HEK293T (cell line): ENCODE measurements around the gene SETDB2.

Experiments used
- CTCF ChIA-PET: fragments of 350-600 bp; formaldehyde crosslinking; extraction: SDS; loops from one replicate; lab custom pipeline; 2021; ENCODE audit warnings: antibody characterized with exemption, inconsistent platforms; lab: Yijun Ruan, JAX
- POLR2A ChIA-PET: fragments of 350-600 bp; formaldehyde crosslinking; extraction: SDS; loops from one replicate; lab custom pipeline; 2020; ENCODE audit warnings: antibody characterized with exemption, inconsistent platforms; lab: Yijun Ruan, JAX
- DNase-seq: peaks from one replicate; pipeline ENCODE4 v3.0.0; 2012; ENCODE audit warnings: mixed read lengths; ENCODE audit errors: extremely low spot score
- ARNT ChIP-seq: fragments of 450-650 bp; IDR thresholded peaks from 2 replicates; pipeline ENCODE4 v1.6.1; 2017; ENCODE audit warnings: mild to moderate bottlenecking
- BHLHE40 ChIP-seq: fragments of 450-650 bp; IDR thresholded peaks from 2 replicates; pipeline ENCODE4 v1.6.1; 2016; ENCODE audit warnings: mild to moderate bottlenecking, moderate library complexity, borderline replicate concordance
- CTBP1 ChIP-seq: fragments of 450-650 bp; IDR thresholded peaks from 2 replicates; pipeline ENCODE4 v1.6.1; 2016; ENCODE audit warnings: borderline replicate concordance
- ELF4 ChIP-seq: fragments of 450-650 bp; IDR thresholded peaks from 2 replicates; pipeline ENCODE4 v1.6.1; 2017; ENCODE audit warnings: antibody characterized with exemption
- FOXA1 ChIP-seq: fragments of 450-650 bp; IDR thresholded peaks from 2 replicates; pipeline ENCODE4 v1.6.1; 2016; ENCODE audit warnings: mild to moderate bottlenecking
- FOXK2 ChIP-seq: fragments of 450-650 bp; IDR thresholded peaks from 2 replicates; pipeline ENCODE4 v1.6.1; 2016; ENCODE audit warnings: mild to moderate bottlenecking
- FOXM1 ChIP-seq: fragments of 450-650 bp; IDR thresholded peaks from 2 replicates; pipeline ENCODE4 v1.6.1; 2017; ENCODE audit warnings: mild to moderate bottlenecking, borderline replicate concordance
- HDGF ChIP-seq: fragments of 450-650 bp; IDR thresholded peaks from 2 replicates; pipeline ENCODE4 v1.6.1; 2017; ENCODE audit warnings: antibody characterized with exemption, borderline replicate concordance
- L3MBTL2 ChIP-seq: fragments of 450-650 bp; conservative IDR thresholded peaks from 2 replicates; pipeline ENCODE4 v1.6.1; 2016; ENCODE audit warnings: mild to moderate bottlenecking
- LEF1 ChIP-seq: fragments of 450-650 bp; IDR thresholded peaks from 2 replicates; pipeline ENCODE4 v1.6.1; 2017; ENCODE audit warnings: mild to moderate bottlenecking, borderline replicate concordance
- NFRKB ChIP-seq: fragments of 450-650 bp; IDR thresholded peaks from 2 replicates; pipeline ENCODE4 v1.6.1; 2016; ENCODE audit warnings: mild to moderate bottlenecking, moderate library complexity
- PKNOX1 ChIP-seq: fragments of 450-650 bp; IDR thresholded peaks from 2 replicates; pipeline ENCODE4 v1.6.1; 2016
- SP1 ChIP-seq: fragments of 450-650 bp; IDR thresholded peaks from 2 replicates; pipeline ENCODE4 v1.6.1; 2017
- SUZ12 ChIP-seq: fragments of 450-650 bp; IDR thresholded peaks from 2 replicates; pipeline ENCODE4 v1.6.1; 2016; ENCODE audit warnings: mild to moderate bottlenecking
- TARDBP ChIP-seq: fragments of 450-650 bp; IDR thresholded peaks from 2 replicates; pipeline ENCODE4 v1.6.1; 2016
- ZNF384 ChIP-seq: fragments of 450-650 bp; IDR thresholded peaks from 2 replicates; pipeline ENCODE4 v1.6.1; 2016

SETDB2 gene

DNA sequence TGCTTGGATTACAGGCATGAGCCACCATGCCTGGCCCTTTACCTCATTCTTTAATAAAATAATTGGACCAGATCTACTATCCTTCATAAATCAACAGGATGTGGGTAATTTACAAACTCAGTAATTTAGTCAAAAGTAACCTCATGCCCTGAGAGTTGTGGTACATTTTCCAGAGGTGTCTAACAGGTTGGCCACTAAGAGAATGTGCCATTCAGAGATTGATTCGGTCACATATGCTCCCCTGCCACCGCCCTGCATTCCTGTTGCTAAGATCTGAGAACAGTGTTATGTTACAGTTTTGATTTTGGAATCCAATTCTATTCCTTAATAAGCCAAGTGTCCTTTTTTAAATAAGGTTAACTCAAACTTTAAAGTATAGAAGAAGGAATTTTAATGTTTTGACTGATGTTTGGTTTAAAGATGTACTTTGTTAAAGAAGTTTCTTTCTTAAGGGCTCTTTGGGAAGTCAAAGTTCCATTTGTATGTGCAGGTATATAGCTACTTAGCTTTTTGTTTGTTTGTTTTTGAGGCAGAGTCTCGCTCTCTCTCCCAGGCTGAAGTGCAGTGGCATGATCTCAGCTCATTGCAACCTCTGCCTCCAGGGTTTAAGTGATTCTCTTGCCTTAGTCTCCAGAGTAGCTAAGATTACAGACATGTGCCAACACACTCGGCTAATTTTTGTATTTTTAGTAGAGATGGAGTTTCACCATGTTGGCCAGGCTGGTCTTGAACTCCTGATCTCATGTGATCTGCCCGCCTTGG is 80.8 kb downstream of the SETDB2 start:
- ChIA-PET POLR2A (no interaction called here), CTCF (interaction anchor here (0.7 kb wide), 1 partner anchor 210 kb away, joined by 4 read pairs; no protein-coding TSS in a partner anchor)
- DNase-seq, result no peak
- no peak for TF ChIP-seq FOXM1
- TF ChIP-seq FOXK2, result no peak

GRCh38 chr13:49527123-49527522 is 83.0 kb downstream of the SETDB2 start:
- TF ChIP-seq CTBP1 (no peak), PKNOX1 (no peak), SUZ12 (no peak), ZNF384 (no peak), LEF1 (no peak), ARNT (no peak), ELF4 (no peak), FOXK2 (no peak), SP1 (no peak)
- CTCF ChIA-PET, result no interaction called here
- no peak for DNase-seq
- POLR2A ChIA-PET, result no interaction called here

DNA sequence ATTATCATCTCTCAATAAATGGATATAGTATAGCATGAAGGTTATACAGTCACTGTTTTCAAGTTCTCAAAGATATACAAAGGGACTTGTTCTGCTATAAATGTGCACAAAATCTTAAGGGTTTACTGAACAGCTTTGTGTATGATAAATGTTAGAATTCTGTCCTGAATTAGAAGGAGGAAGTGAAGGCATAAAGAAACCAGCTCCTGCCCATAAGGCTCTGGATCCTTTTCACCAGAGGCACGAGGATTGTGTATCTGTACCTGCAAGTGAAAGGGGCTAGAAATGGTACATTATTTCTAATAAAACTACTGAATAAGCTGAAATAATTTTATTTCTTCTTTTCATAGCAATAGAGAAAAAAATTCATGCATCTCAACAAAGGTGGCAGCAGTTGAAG is 84.1 kb downstream of the SETDB2 start:
- TF ChIP-seq FOXA1, result no peak
- TF ChIP-seq LEF1, result no peak
- no peak for TF ChIP-seq ELF4
- no peak for TF ChIP-seq L3MBTL2
- TF ChIP-seq PKNOX1, result no peak
- TF ChIP-seq TARDBP, result no peak
- no peak for TF ChIP-seq CTBP1
- no peak for TF ChIP-seq NFRKB
- TF ChIP-seq ZNF384, result no peak
- TF ChIP-seq SUZ12, result no peak
- DNase-seq, result no peak
- ChIA-PET POLR2A (no interaction called here), CTCF (interaction anchor here (0.7 kb wide), 1 partner anchor 14 kb away, joined by 4 read pairs; no protein-coding TSS in a partner anchor)

DNA sequence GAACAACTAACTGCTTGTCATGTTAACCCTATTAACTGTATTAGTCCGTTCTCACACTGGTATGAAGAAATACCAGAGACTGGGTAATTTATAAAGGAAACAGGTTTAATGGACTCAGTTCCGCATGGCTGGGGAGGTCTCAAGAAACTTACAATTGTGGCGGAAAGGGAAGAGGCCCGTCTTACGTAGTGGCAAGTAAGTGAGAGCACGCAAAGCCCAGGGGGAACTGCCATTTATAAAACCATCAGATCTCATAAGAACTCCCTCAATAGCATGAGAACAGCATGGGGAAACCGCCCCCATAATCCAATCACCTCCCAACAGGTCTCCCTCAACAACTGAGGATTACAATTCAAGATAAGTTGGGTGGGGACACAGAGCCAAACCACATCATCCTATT is 86.4 kb downstream of the SETDB2 start:
- ChIA-PET CTCF (no interaction called here), POLR2A (no interaction called here)
- no peak for TF ChIP-seq PKNOX1
- no peak for TF ChIP-seq ARNT
- no peak for TF ChIP-seq NFRKB
- TF ChIP-seq BHLHE40, result no peak
- TF ChIP-seq L3MBTL2, result no peak
- TF ChIP-seq SUZ12, result no peak
- TF ChIP-seq ELF4, result no peak
- no peak for TF ChIP-seq CTBP1
- no peak for TF ChIP-seq ZNF384
- TF ChIP-seq SP1, result no peak
- TF ChIP-seq TARDBP, result no peak
- no peak for TF ChIP-seq FOXM1
- TF ChIP-seq HDGF, result no peak
- DNase-seq, result no peak

DNA sequence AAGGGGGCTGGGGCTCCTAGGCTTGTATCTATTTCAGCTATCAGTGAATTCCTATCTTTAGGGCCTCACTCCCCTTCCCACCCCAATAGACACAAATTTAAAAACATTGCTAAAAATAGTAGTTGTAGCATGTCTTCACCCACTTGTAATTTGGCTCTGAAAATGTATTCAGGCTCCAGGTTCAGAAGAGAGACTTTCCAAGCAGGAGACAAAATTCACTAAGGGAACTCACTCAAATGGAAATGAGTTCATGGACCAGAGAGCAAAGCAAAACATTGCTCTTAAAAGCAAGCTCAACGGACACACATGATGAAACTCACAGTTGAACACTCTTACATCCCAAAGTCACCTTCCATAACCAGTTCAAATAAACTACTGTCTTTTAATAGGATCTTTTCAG is 88.5 kb downstream of the SETDB2 start:
- ChIA-PET POLR2A (no interaction called here), CTCF (no interaction called here)
- DNase-seq, result no peak
- TF ChIP-seq LEF1 (no peak), BHLHE40 (no peak), ELF4 (no peak), FOXK2 (no peak), PKNOX1 (no peak), FOXA1 (no peak)

DNA sequence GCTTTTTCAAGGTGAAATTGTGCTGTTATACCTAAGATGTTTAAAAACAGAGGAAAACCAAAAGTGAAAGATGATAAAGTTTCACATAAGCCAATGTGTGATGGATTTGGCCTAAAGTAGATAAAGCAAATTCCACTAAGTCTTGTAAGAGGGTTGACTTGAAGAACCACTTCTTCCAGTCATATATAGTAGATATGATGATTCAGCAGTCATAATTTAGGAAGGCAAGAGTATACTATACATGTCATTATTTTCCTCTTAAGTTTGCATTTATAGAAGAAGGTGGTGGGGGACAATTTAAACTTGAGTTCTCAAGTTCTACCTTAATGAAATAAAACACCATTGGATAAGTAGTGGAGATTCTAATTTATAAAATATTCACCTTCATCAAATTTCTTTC is 88.9 kb downstream of the SETDB2 start:
- no peak for DNase-seq
- ChIA-PET POLR2A (no interaction called here), CTCF (no interaction called here)
- TF ChIP-seq LEF1 (no peak), FOXK2 (no peak), ARNT (no peak), NFRKB (no peak), FOXM1 (no peak), CTBP1 (no peak), FOXA1 (no peak), SUZ12 (no peak), PKNOX1 (no peak), BHLHE40 (no peak), HDGF (no peak), ZNF384 (no peak), L3MBTL2 (no peak), TARDBP (no peak)
